Progenitor cell of endocrine pancreas (in vitro differentiated cells): ENCODE results near the gene HAPLN2. TPM values are rescaled to one million over a fixed set of nuclear protein-coding genes. Genes with fewer than 3 reads are reported as not detected.

Source experiments
- DNase-seq: peaks from one replicate; pipeline ENCODE4 v3.0.0; 2021; ENCODE audit warnings: low spot score; ENCODE audit not compliant: unreplicated experiment
- H3K27ac Mint-ChIP-seq: 2 replicates; pipeline ENCODE4 v1.8.0; 2021; ENCODE audit warnings: mild to moderate bottlenecking, moderate library complexity, mixed read lengths
- H3K27me3 Mint-ChIP-seq: 2 replicates; pipeline ENCODE4 v1.8.0; 2021; ENCODE audit warnings: mixed read lengths
- H3K36me3 Mint-ChIP-seq: 2 replicates; pipeline ENCODE4 v1.8.0; 2022; ENCODE audit warnings: mixed read lengths; ENCODE audit not compliant: insufficient read depth
- H3K4me1 Mint-ChIP-seq: 2 replicates; pipeline ENCODE4 v1.8.0; 2021; ENCODE audit warnings: low read depth, mixed read lengths
- H3K4me3 Mint-ChIP-seq: 2 replicates; pipeline ENCODE4 v1.8.0; 2021; ENCODE audit warnings: low read depth, mild to moderate bottlenecking, moderate library complexity, mixed read lengths
- H3K9me3 Mint-ChIP-seq: 2 replicates; pipeline ENCODE4 v1.8.0; 2021; ENCODE audit warnings: low read depth, mixed read lengths
- total RNA-seq: library from RNA; stranded (reverse); gene quantifications from 2 replicates; pipeline ENCODE4 v1.2.1, GENCODE V29; 2021
- TF ChIP-seq, protein P1 (sequence below): fragments of 200-600 bp; sonication (generic); IDR thresholded peaks from one replicate; pipeline ENCODE4 v1.5.0; 2021; ENCODE audit warnings: antibody characterized with exemption, mild to moderate bottlenecking; ENCODE audit not compliant: unreplicated experiment

The HAPLN2 gene
- total RNA-seq, 1 donor from 2014 or later: 0.38 TPM

DNA sequence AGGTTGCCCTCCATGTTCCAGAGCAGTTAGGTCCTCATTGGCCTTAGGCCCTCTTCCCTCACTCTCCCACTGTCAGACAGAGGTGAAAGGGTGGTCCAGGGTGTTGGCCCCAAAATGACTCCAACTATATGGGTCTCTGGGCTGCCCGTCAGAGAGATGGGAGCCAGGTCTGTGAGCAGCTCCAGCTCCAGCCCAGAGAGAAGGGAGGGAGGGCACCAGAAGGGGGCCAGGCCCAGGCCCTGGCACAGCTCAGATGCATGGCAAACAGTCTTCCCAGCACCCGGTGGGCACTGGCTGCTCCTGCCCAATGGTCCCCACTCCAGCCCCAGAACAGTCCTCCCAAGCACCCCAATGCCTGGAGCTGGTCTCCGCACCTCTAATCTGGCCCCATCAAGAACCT lies 24.9 kb downstream of the HAPLN2 start:
- Mint-ChIP-seq H3K9me3 (no peaks in the 10 kb centered on the region), H3K4me1 (peaks cover 3% of the 10 kb centered on the region), H3K27ac (no peak overlapping the region), H3K36me3 (no peaks in the 10 kb centered on the region), H3K4me3 (no peak overlapping the region), H3K27me3 (peaks cover 91% of the 10 kb centered on the region)
- TF ChIP-seq, protein P1, sequence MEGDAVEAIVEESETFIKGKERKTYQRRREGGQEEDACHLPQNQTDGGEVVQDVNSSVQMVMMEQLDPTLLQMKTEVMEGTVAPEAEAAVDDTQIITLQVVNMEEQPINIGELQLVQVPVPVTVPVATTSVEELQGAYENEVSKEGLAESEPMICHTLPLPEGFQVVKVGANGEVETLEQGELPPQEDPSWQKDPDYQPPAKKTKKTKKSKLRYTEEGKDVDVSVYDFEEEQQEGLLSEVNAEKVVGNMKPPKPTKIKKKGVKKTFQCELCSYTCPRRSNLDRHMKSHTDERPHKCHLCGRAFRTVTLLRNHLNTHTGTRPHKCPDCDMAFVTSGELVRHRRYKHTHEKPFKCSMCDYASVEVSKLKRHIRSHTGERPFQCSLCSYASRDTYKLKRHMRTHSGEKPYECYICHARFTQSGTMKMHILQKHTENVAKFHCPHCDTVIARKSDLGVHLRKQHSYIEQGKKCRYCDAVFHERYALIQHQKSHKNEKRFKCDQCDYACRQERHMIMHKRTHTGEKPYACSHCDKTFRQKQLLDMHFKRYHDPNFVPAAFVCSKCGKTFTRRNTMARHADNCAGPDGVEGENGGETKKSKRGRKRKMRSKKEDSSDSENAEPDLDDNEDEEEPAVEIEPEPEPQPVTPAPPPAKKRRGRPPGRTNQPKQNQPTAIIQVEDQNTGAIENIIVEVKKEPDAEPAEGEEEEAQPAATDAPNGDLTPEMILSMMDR: no peak
- DNase-seq: no peak

DNA sequence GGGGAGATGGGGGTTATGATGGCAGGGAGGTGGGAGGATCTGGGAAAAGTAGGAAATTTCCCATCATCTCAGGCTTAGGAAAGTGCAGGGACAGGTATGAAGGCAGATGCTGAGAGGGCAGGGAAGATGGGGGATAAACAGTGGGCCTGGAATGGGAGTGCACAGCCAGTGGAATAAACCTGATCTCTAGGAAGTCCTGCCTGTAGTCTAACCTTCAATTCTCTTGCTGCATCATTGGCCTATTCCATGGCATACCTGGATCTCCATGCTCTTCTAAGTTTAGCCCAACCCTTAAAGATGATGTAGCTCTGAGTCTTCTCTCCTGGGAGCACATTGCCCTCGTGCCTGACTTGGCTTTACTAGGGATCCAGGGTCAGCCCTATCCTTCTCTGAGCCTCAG lies 25.4 kb downstream of the HAPLN2 start:
- H3K9me3 Mint-ChIP-seq: no peaks in the 10 kb centered on the region
- no peak overlapping the region for H3K4me3 Mint-ChIP-seq
- peaks cover 3% of the 10 kb centered on the region for H3K4me1 Mint-ChIP-seq
- no peaks in the 10 kb centered on the region for H3K36me3 Mint-ChIP-seq
- no peak for DNase-seq
- TF ChIP-seq, protein P1: no peak
- H3K27ac Mint-ChIP-seq: peak overlapping the region; percentile 24
- peaks cover 90% of the 10 kb centered on the region for H3K27me3 Mint-ChIP-seq

DNA sequence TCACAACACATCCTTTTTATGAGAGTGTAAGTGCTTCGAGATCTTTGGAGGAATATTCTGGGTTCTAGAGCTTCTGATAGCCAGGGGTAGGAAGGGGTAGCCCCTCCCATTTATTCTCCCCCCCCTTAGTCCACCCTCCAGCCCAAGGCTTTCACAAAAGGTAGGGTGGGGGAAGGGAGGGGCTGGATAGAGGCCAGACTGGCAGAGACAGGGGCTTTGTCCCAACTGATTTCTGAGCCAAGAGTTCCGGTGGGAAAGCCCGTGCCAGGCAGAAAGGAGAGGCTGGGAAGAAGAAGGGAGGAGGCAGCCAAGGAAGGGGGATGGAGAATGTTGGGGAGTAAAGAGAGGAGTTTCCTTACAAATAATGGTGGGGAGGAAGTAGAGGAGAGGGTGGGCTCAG lies 25.8 kb downstream of the HAPLN2 start:
- peaks cover 89% of the 10 kb centered on the region for H3K27me3 Mint-ChIP-seq
- H3K36me3 Mint-ChIP-seq: no peaks in the 10 kb centered on the region
- TF ChIP-seq, protein P1: no peak
- H3K9me3 Mint-ChIP-seq: no peaks in the 10 kb centered on the region
- peak overlapping the region; percentile 24 for H3K27ac Mint-ChIP-seq
- H3K4me3 Mint-ChIP-seq: no peak overlapping the region
- peaks cover 3% of the 10 kb centered on the region for H3K4me1 Mint-ChIP-seq
- DNase-seq: no peak

DNA sequence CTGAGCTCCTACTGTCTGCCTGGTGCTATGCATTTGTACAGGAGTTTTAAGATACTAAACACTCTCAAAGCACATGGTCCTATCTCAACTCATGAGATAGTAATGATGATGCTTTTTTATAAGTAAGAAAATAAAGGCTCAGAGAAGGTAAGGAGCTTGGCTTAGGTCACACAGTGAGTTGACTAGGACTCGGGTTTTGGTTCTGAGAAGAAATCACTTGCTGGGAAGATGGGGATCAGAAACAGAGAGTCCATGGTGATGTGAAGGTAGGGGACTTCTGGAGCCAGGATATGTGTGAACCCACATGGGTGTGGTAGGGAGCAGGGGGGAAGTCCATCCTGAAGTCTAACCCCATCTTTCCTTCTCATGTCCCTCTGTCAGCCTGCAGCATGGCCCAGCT lies 26.5 kb downstream of the HAPLN2 start:
- DNase-seq: no peak
- no peaks in the 10 kb centered on the region for H3K9me3 Mint-ChIP-seq
- H3K27me3 Mint-ChIP-seq: peaks cover 89% of the 10 kb centered on the region
- no peak overlapping the region for H3K4me3 Mint-ChIP-seq
- peaks cover 3% of the 10 kb centered on the region for H3K4me1 Mint-ChIP-seq
- TF ChIP-seq, protein P1: no peak
- no peaks in the 10 kb centered on the region for H3K36me3 Mint-ChIP-seq
- no peak overlapping the region for H3K27ac Mint-ChIP-seq

DNA sequence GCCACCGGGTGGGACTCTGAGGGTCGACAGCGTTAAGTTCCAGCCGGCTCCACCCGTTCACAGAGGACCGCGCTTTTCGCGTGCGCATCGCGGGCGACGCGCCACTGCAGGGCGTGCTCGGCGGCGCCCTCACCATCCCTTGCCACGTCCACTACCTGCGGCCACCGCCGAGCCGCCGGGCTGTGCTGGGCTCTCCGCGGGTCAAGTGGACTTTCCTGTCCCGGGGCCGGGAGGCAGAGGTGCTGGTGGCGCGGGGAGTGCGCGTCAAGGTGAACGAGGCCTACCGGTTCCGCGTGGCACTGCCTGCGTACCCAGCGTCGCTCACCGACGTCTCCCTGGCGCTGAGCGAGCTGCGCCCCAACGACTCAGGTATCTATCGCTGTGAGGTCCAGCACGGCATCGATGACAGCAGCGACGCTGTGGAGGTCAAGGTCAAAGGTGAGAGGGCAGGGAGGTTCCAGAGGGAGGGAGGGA lies 27.6 kb downstream of the HAPLN2 start:
- peaks cover 2% of the 10 kb centered on the region for H3K4me1 Mint-ChIP-seq
- no peak overlapping the region for H3K4me3 Mint-ChIP-seq
- no peaks in the 10 kb centered on the region for H3K36me3 Mint-ChIP-seq
- no peaks in the 10 kb centered on the region for H3K9me3 Mint-ChIP-seq
- TF ChIP-seq, protein P1: no peak
- no peak for DNase-seq
- peaks cover 87% of the 10 kb centered on the region for H3K27me3 Mint-ChIP-seq
- H3K27ac Mint-ChIP-seq: no peak overlapping the region
